SK-N-SH (cell line): Measurements from ENCODE around the gene MAP1LC3B. TPM values are rescaled to one million over a fixed set of nuclear protein-coding genes. Genes with fewer than 3 reads are reported as not detected.
A peak's percentile ranks its signal among the peaks of the same experiment; 100 is the strongest.

Experiments used
- CTCF ChIA-PET: fragments of 300-600, 350-600 bp; formaldehyde crosslinking; extraction: SDS; loops from one replicate; lab custom pipeline; 2021; lab: Yijun Ruan, JAX
- POLR2A ChIA-PET: fragments of 350-600 bp; sonication (Branson Sonifier 250); formaldehyde crosslinking; extraction: SDS; loops from one replicate; lab custom pipeline; 2020; ENCODE audit warnings: antibody characterized with exemption, inconsistent platforms; lab: Yijun Ruan, JAX
- DNase-seq: peaks from one replicate; pipeline ENCODE4 v3.0.0; 2012
- H2AFZ ChIP-seq: fragments of 200-600 bp; sonication (generic); 2 replicates; pipeline ENCODE4 v1.8.1; 2016; ENCODE audit warnings: antibody characterized with exemption, mild to moderate bottlenecking, low read depth
- H3F3A ChIP-seq: fragments of 200-600 bp; sonication (generic); replicated peaks from 2 replicates; pipeline ENCODE3; 2016; ENCODE audit warnings: antibody characterized with exemption, mild to moderate bottlenecking; ENCODE audit not compliant: insufficient read depth
- H3K27ac ChIP-seq, 2 experiments: fragments of 200-500 bp in 1 of 2; fragments of 200-600 bp in 1 of 2; sonication (Bioruptor generic) in 1 of 2; sonication (generic), shearing (Covaris generic) in 1 of 2; 2 replicates each; pipeline versions ENCODE4 v1.5.1 to v1.6.1; 2014 to 2016; ENCODE audit warnings: low read depth in 2 of 2, inconsistent platforms in 1 of 2, low read length in 1 of 2, mild to moderate bottlenecking in 1 of 2, mixed read lengths in 1 of 2
- H3K27me3 ChIP-seq: fragments of 200-600 bp; sonication (generic), shearing (Covaris generic); 2 replicates; pipeline ENCODE4 v1.6.1; 2016; ENCODE audit warnings: mixed run types; ENCODE audit not compliant: insufficient read depth
- H3K36me3 ChIP-seq, 2 experiments: fragments of 200-500 bp in 1 of 2; fragments of 200-600 bp in 1 of 2; sonication (Bioruptor generic) in 1 of 2; sonication (generic) in 1 of 2; replicated peaks in 1 of 2; 2 replicates each; pipeline versions ENCODE3 to v1.5.1; 2014 to 2016; ENCODE audit warnings: low read length in 1 of 2, mild to moderate bottlenecking in 1 of 2; ENCODE audit not compliant: insufficient read depth in 2 of 2, control insufficient read depth in 1 of 2
- H3K4me1 ChIP-seq, 2 experiments: fragments of 200-500 bp in 1 of 2; fragments of 200-600 bp in 1 of 2; sonication (Bioruptor generic) in 1 of 2; sonication (generic), shearing (Covaris generic) in 1 of 2; 2 replicates each; pipeline versions ENCODE4 v1.5.1 to v1.6.1; 2014 to 2016; ENCODE audit warnings: low read depth in 1 of 2, low read length in 1 of 2, mixed run types in 1 of 2; ENCODE audit not compliant: insufficient read depth in 2 of 2, control insufficient read depth in 1 of 2
- H3K4me2 ChIP-seq: fragments of 200-600 bp; sonication (generic), shearing (Covaris generic); 2 replicates; pipeline ENCODE4 v1.6.1; 2017; ENCODE audit warnings: mixed run types
- H3K4me3 ChIP-seq, 2 experiments: fragments of 200-500 bp in 1 of 2; fragments of 200-600 bp in 1 of 2; sonication (Bioruptor generic) in 1 of 2; sonication (generic), shearing (Covaris generic) in 1 of 2; 2 replicates each; pipeline versions ENCODE4 v1.5.1 to v1.8.1; 2014 to 2016; ENCODE audit warnings: low read depth in 2 of 2, inconsistent platforms in 1 of 2, low read length in 1 of 2, mild to moderate bottlenecking in 1 of 2, mixed read lengths in 1 of 2, moderate library complexity in 1 of 2
- H3K79me2 ChIP-seq: fragments of 200-600 bp; sonication (generic); 2 replicates; pipeline ENCODE4 v1.8.1; 2017; ENCODE audit warnings: mild to moderate bottlenecking; ENCODE audit not compliant: insufficient read depth
- H3K9ac ChIP-seq: fragments of 200-600 bp; sonication (generic); 2 replicates; pipeline ENCODE4 v1.6.1; 2017; ENCODE audit warnings: mixed run types
- H3K9me2 ChIP-seq: fragments of 200-600 bp; sonication (generic); 2 replicates; pipeline ENCODE4 v1.6.1; 2017; ENCODE audit warnings: mixed run types
- H3K9me3 ChIP-seq: fragments of 200-600 bp; sonication (generic); 2 replicates; pipeline ENCODE4 v1.6.1; 2017; ENCODE audit warnings: mixed run types, mild to moderate bottlenecking, moderate library complexity
- H4K20me1 ChIP-seq: fragments of 200-600 bp; sonication (generic); 2 replicates; pipeline ENCODE4 v1.6.1; 2017; ENCODE audit warnings: mild to moderate bottlenecking, mixed run types; ENCODE audit not compliant: insufficient read depth
- EP300 ChIP-seq, 2 experiments: IDR thresholded peaks; 2 replicates each; pipeline versions ENCODE4 v1.4.0 to v1.6.1; 2012; ENCODE audit warnings: borderline replicate concordance in 1 of 2, low read depth in 1 of 2, low read length in 1 of 2
- EZH2phosphoT487 ChIP-seq: fragments of 200-600 bp; sonication (generic); IDR thresholded peaks from 2 replicates; pipeline ENCODE4 v1.6.1; 2017; ENCODE audit warnings: low read depth, mixed run types, mild to moderate bottlenecking, antibody characterized with exemption, moderate library complexity, borderline replicate concordance
- FOSL2 ChIP-seq: IDR thresholded peaks from 2 replicates; pipeline ENCODE4 v1.4.0; 2012; ENCODE audit warnings: low read depth, mild to moderate bottlenecking, moderate library complexity, borderline replicate concordance
- GABPA ChIP-seq: IDR thresholded peaks from 2 replicates; pipeline ENCODE4 v1.4.0; 2012; ENCODE audit warnings: low read depth, mild to moderate bottlenecking
- GATA2 ChIP-seq: sonication (generic); formaldehyde crosslinking; IDR thresholded peaks from 2 replicates; pipeline ENCODE4 v1.5.0; 2020; ENCODE audit warnings: mild to moderate bottlenecking, missing genetic modification reagents
- JUND ChIP-seq: IDR thresholded peaks from 2 replicates; pipeline ENCODE4 v1.4.0; 2012
- MEF2A ChIP-seq: IDR thresholded peaks from 2 replicates; pipeline ENCODE4 v1.4.0; 2012; ENCODE audit warnings: low read depth, borderline replicate concordance
- MXI1 ChIP-seq: IDR thresholded peaks from 2 replicates; pipeline ENCODE4 v1.6.1; 2012; ENCODE audit warnings: mild to moderate bottlenecking, low read depth, low read length, improper control_type of control experiment
- NRF1 ChIP-seq: IDR thresholded peaks from 2 replicates; pipeline ENCODE4 v1.6.1; 2012; ENCODE audit warnings: low read depth, mild to moderate bottlenecking, low read length
- PBX3 ChIP-seq: IDR thresholded peaks from 2 replicates; pipeline ENCODE4; 2012
- RXRA ChIP-seq: IDR thresholded peaks from 2 replicates; pipeline ENCODE4 v1.4.0; 2012; ENCODE audit warnings: low read depth, mild to moderate bottlenecking, borderline replicate concordance
- TAF1 ChIP-seq: IDR thresholded peaks from 2 replicates; pipeline ENCODE4 v1.6.1; 2012; ENCODE audit warnings: low read depth, mild to moderate bottlenecking, low read length, moderate library complexity, borderline replicate concordance
- TCF12 ChIP-seq: IDR thresholded peaks from 2 replicates; pipeline ENCODE4 v1.4.0; 2012
- TEAD4 ChIP-seq: IDR thresholded peaks from 2 replicates; pipeline ENCODE4 v1.4.0; 2012; ENCODE audit warnings: mild to moderate bottlenecking, borderline replicate concordance; ENCODE audit not compliant: insufficient read depth
- YY1 ChIP-seq: IDR thresholded peaks from 2 replicates; pipeline ENCODE4 v1.4.0; 2012; ENCODE audit warnings: low read depth, mild to moderate bottlenecking
- WGBS: methylation state at CpG from one replicate; pipeline ENCODE4 v1.1.6; 2017; ENCODE audit warnings: low lambda C conversion rate; 5-methylcytosine and 5-hydroxymethylcytosine counted together
- polyA plus RNA-seq, 3 experiments: library from polyadenylated mRNA; depleted of rRNA; stranded (reverse); fragments of >200 nt; gene quantifications; 2 replicates each; pipeline ENCODE4 v1.2.3, GENCODE V29; 2012
- TF ChIP-seq, protein P1 (sequence below): IDR thresholded peaks from 2 replicates; pipeline ENCODE4 v1.6.1; 2012; ENCODE audit warnings: mild to moderate bottlenecking, low read depth, low read length, moderate library complexity
- TF ChIP-seq, protein P2 (sequence below): fragments of 150-350 bp; IDR thresholded peaks from 2 replicates; pipeline ENCODE4 v1.6.1; 2017; ENCODE audit warnings: antibody characterized with exemption, low read length, low read depth, borderline replicate concordance

The MAP1LC3B gene
- polyA plus RNA-seq, 1 of the 3 experiments (the other 2 are of a cell fraction) = 33.7 TPM

DNA sequence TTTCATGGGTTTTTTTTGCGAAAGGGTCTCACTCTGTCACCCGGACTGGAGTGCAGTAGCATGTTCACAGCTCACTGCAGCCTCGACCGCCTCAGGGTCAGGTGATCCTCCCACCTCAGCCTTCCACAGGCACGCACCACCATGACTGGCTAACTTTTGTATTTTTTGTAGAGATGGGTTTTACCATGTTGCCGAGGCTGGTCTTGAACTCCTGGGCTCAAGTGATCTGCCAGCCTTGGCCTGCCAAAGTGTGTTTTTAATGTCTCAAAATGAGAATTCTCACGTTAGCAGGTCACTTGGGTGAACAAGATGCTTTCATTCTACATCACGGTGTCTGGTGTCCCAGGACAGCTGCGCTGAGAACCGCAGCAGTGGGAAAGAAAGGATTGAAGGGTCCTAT, 11.7 kb upstream of the MAP1LC3B start:
- CTCF ChIA-PET = interaction anchor here (4.4 kb wide), 1 partner anchor 57 kb away, joined by 36 read pairs; no protein-coding TSS in a partner anchor
- Histone ChIP-seq H3K9me2 (no peaks in the 10 kb centered on the region), H3K4me3 (no peak overlapping the region), H3K9ac (no peak overlapping the region), H3K4me1 (peaks cover 7 to 19% of the 10 kb centered on the region in 2 experiments; a peak in 3 of 4 replicates), H3K9me3 (no peaks in the 10 kb centered on the region), H3K27me3 (no peaks in the 10 kb centered on the region), H2AFZ (no peak overlapping the region), H4K20me1 (peaks cover 46% of the 10 kb centered on the region), H3K4me2 (peak overlapping the region; percentile 93; the same call in 1 of the 2 replicates), H3K36me3 (no peaks in the 10 kb centered on the region), H3K79me2 (peaks cover 83% of the 10 kb centered on the region), H3F3A (peaks cover 12% of the 10 kb centered on the region), H3K27ac (no peak overlapping the region)
- WGBS = 96% methylated on average over 10 of the region's 10 CpGs
- POLR2A ChIA-PET = interaction anchor here (0.7 kb wide), 1 partner anchor 1104 kb away, joined by 3 read pairs; no protein-coding TSS in a partner anchor
- no peak for DNase-seq
- TF ChIP-seq, protein P1, sequence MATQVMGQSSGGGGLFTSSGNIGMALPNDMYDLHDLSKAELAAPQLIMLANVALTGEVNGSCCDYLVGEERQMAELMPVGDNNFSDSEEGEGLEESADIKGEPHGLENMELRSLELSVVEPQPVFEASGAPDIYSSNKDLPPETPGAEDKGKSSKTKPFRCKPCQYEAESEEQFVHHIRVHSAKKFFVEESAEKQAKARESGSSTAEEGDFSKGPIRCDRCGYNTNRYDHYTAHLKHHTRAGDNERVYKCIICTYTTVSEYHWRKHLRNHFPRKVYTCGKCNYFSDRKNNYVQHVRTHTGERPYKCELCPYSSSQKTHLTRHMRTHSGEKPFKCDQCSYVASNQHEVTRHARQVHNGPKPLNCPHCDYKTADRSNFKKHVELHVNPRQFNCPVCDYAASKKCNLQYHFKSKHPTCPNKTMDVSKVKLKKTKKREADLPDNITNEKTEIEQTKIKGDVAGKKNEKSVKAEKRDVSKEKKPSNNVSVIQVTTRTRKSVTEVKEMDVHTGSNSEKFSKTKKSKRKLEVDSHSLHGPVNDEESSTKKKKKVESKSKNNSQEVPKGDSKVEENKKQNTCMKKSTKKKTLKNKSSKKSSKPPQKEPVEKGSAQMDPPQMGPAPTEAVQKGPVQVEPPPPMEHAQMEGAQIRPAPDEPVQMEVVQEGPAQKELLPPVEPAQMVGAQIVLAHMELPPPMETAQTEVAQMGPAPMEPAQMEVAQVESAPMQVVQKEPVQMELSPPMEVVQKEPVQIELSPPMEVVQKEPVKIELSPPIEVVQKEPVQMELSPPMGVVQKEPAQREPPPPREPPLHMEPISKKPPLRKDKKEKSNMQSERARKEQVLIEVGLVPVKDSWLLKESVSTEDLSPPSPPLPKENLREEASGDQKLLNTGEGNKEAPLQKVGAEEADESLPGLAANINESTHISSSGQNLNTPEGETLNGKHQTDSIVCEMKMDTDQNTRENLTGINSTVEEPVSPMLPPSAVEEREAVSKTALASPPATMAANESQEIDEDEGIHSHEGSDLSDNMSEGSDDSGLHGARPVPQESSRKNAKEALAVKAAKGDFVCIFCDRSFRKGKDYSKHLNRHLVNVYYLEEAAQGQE = no peak
- TF ChIP-seq TCF12 (no peak), NRF1 (no peak), MEF2A (no peak), JUND (no peak), FOSL2 (no peak), YY1 (no peak), TAF1 (no peak)
- TF ChIP-seq, all 33 proteins: peak for 0

DNA sequence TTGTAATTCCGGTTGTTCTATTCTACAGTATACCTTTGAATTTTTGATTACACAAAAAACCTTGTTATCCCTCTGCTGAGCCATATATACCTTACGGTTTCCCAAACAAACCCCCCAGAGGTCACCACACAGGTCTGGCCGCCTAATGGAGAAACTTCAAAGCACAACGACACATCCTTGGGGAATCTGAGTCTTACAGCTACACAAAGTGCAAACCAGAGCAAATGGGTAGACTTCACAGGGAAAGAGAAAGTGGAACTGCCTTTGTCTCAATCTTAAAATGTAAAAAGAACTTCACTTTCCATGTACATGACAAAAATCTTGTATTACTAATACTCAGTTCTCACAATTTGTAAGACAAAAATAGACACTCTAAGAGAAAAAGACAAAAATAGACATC, 11.3 kb upstream of the MAP1LC3B start:
- CTCF ChIA-PET = interaction anchor here (0.8 to 4.4 kb wide), 3 partner anchors 11 to 58 kb away, joined by 3 to 36 read pairs (median 5); no protein-coding TSS in a partner anchor
- DNase-seq = no peak
- no peak overlapping the region for H3K27ac ChIP-seq
- H3K79me2 ChIP-seq = peaks cover 78% of the 10 kb centered on the region
- H3K9ac ChIP-seq = no peak overlapping the region
- H4K20me1 ChIP-seq = peaks cover 42% of the 10 kb centered on the region
- H3K4me3 ChIP-seq = peak overlapping the region in 1 of 2 experiments; percentile 80; a peak in 1 of 4 replicates
- 87% methylated on average over 4 of the region's 4 CpGs for WGBS
- H3K9me3 ChIP-seq = no peaks in the 10 kb centered on the region
- no peak for TF ChIP-seq MXI1
- TF ChIP-seq, protein P1 = no peak
- TF ChIP-seq PBX3 = no peak
- no peak for TF ChIP-seq TEAD4
- TF ChIP-seq RXRA = no peak
- TF ChIP-seq GABPA = no peak
- no peak for TF ChIP-seq NRF1
- no peak for TF ChIP-seq EZH2phosphoT487
- no peak for TF ChIP-seq FOSL2
- no peak for TF ChIP-seq EP300 (IDR thresholded peaks at IDR 0.05; ENCODE audit: borderline replicate concordance in 1 of 2, low read depth in 1 of 2, low read length in 1 of 2)
- TF ChIP-seq GATA2 (CRISPR knock-in tag) = no peak
- TF ChIP-seq, protein P2, sequence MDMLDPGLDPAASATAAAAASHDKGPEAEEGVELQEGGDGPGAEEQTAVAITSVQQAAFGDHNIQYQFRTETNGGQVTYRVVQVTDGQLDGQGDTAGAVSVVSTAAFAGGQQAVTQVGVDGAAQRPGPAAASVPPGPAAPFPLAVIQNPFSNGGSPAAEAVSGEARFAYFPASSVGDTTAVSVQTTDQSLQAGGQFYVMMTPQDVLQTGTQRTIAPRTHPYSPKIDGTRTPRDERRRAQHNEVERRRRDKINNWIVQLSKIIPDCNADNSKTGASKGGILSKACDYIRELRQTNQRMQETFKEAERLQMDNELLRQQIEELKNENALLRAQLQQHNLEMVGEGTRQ = no peak
- peak overlapping the region; percentile 93 for H3K4me2 ChIP-seq
- no peaks in the 10 kb centered on the region for H3K9me2 ChIP-seq
- peaks cover 7 to 15% of the 10 kb centered on the region in 2 experiments; a peak in 3 of 4 replicates for H3K4me1 ChIP-seq
- H3K27me3 ChIP-seq = no peaks in the 10 kb centered on the region
- peaks cover 12% of the 10 kb centered on the region for H3F3A ChIP-seq
- no peaks in the 10 kb centered on the region for H3K36me3 ChIP-seq
- POLR2A ChIA-PET = no interaction called here
- no peak overlapping the region for H2AFZ ChIP-seq
